ENCODE data around the gene TMEM256. TPM values are rescaled to one million over a fixed set of nuclear protein-coding genes. Genes with fewer than 3 reads are reported as not detected.
"Not testable (repeated sequence)": the region's sequence is repeated elsewhere in the genome, so short reads cannot be mapped to it uniquely, and the experiment has no call there.

The TMEM256 gene
- total and polyA plus RNA-seq, 2 donors: 76.2 to 113 TPM

GRCh38 chr17:7370853-7371252 is 33.0 kb downstream of the TMEM256 start:
- no peaks in the 10 kb centered on the region for H3K4me1 ChIP-seq (ENCODE audit: insufficient read depth)
- no peaks in the 10 kb centered on the region for H3K36me3 ChIP-seq (ENCODE audit: insufficient read depth)
- H3K4me3 ChIP-seq (ENCODE audit: low read depth, low read length): no peak overlapping the region
- H3K27ac ChIP-seq (ENCODE audit: low read depth): no peak overlapping the region
- 84% methylated on average over 4 of the region's 4 CpGs for WGBS
- no peak for DNase-seq (ENCODE audit: extremely low spot score)

GRCh38 chr17:7369825-7370224 is 34.1 kb downstream of the TMEM256 start:
- H3K27ac ChIP-seq (ENCODE audit: low read depth): no peak overlapping the region
- H3K36me3 ChIP-seq (ENCODE audit: insufficient read depth): no peaks in the 10 kb centered on the region
- no peak overlapping the region for H3K4me3 ChIP-seq (ENCODE audit: low read depth, low read length)
- no peak for DNase-seq (ENCODE audit: extremely low spot score)
- 77% methylated on average over 5 of the region's 5 CpGs for WGBS
- no peaks in the 10 kb centered on the region for H3K4me1 ChIP-seq (ENCODE audit: insufficient read depth)

GRCh38 chr17:7368599-7368994 is 35.3 kb downstream of the TMEM256 start:
- 86% methylated on average over 5 of the region's 5 CpGs for WGBS
- not testable (repeated sequence) for H3K4me1 ChIP-seq (ENCODE audit: insufficient read depth); H3K4me3 ChIP-seq (ENCODE audit: low read depth, low read length)

GRCh38 chr17:7367918-7368598 is 35.8 kb downstream of the TMEM256 start:
- H3K4me1 ChIP-seq (ENCODE audit: insufficient read depth): no peaks in the 10 kb centered on the region
- no peak for DNase-seq (ENCODE audit: extremely low spot score)
- no peak overlapping the region for H3K27ac ChIP-seq (ENCODE audit: low read depth)
- H3K4me3 ChIP-seq (ENCODE audit: low read depth, low read length): no peak overlapping the region
- 66% methylated on average over 13 of the region's 13 CpGs for WGBS
- H3K36me3 ChIP-seq (ENCODE audit: insufficient read depth): no peaks in the 10 kb centered on the region

More at GRCh38 chr17:7368599-7368994, 35.3 kb downstream of the TMEM256 start:
- not testable (repeated sequence) for H3K27ac ChIP-seq (ENCODE audit: low read depth); DNase-seq (ENCODE audit: extremely low spot score); H3K36me3 ChIP-seq (ENCODE audit: insufficient read depth)

GRCh38 chr17:7367083-7367482 is 36.8 kb downstream of the TMEM256 start:
- 76% methylated on average over 8 of the region's 8 CpGs for WGBS
- Histone ChIP-seq H3K27ac (ENCODE audit: low read depth) (no peak overlapping the region), H3K4me1 (ENCODE audit: insufficient read depth) (no peaks in the 10 kb centered on the region), H3K36me3 (ENCODE audit: insufficient read depth) (no peaks in the 10 kb centered on the region), H3K4me3 (ENCODE audit: low read depth, low read length) (no peak overlapping the region)
- DNase-seq (ENCODE audit: extremely low spot score): no peak

- 85% methylated on average over 6 of the region's 7 CpGs for WGBS
- H3K36me3 ChIP-seq (ENCODE audit: insufficient read depth); DNase-seq (ENCODE audit: extremely low spot score); H3K4me1 ChIP-seq (ENCODE audit: insufficient read depth); H3K27ac ChIP-seq (ENCODE audit: low read depth); H3K4me3 ChIP-seq (ENCODE audit: low read depth, low read length): not testable (repeated sequence)
Measured at GRCh38 chr17:7365963-7366362, 37.9 kb downstream of the TMEM256 start.

GRCh38 chr17:7363311-7363710 is 40.6 kb downstream of the TMEM256 start:
- Histone ChIP-seq H3K27ac (ENCODE audit: low read depth) (no peak overlapping the region), H3K36me3 (ENCODE audit: insufficient read depth) (no peaks in the 10 kb centered on the region), H3K4me3 (ENCODE audit: low read depth, low read length) (no peak overlapping the region), H3K4me1 (ENCODE audit: insufficient read depth) (no peaks in the 10 kb centered on the region)
- no peak for DNase-seq (ENCODE audit: extremely low spot score)
- WGBS: 92% methylated on average over 6 of the region's 6 CpGs

GRCh38 chr17:7361906-7362305 is 42.0 kb downstream of the TMEM256 start:
- 75% methylated on average over 3 of the region's 3 CpGs for WGBS
- no peak overlapping the region for H3K27ac ChIP-seq (ENCODE audit: low read depth)
- H3K4me1 ChIP-seq (ENCODE audit: insufficient read depth): no peaks in the 10 kb centered on the region
- no peak for DNase-seq (ENCODE audit: extremely low spot score)
- H3K4me3 ChIP-seq (ENCODE audit: low read depth, low read length): no peak overlapping the region
- H3K36me3 ChIP-seq (ENCODE audit: insufficient read depth): no peaks in the 10 kb centered on the region

GRCh38 chr17:7357381-7357780 is 46.5 kb downstream of the TMEM256 start:
- DNase-seq (ENCODE audit: extremely low spot score): no peak
- Histone ChIP-seq H3K36me3 (ENCODE audit: insufficient read depth) (no peaks in the 10 kb centered on the region), H3K27ac (ENCODE audit: low read depth) (no peak overlapping the region), H3K4me3 (ENCODE audit: low read depth, low read length) (no peak overlapping the region), H3K4me1 (ENCODE audit: insufficient read depth) (peaks cover 2% of the 10 kb centered on the region)
- 68% methylated on average over 2 of the region's 2 CpGs for WGBS

- WGBS: 60% methylated on average over 8 of the region's 8 CpGs
- no peak overlapping the region for H3K4me3 ChIP-seq (ENCODE audit: low read depth, low read length)
- no peak overlapping the region for H3K27ac ChIP-seq (ENCODE audit: low read depth)
- no peaks in the 10 kb centered on the region for H3K36me3 ChIP-seq (ENCODE audit: insufficient read depth)
- DNase-seq (ENCODE audit: extremely low spot score): no peak
- peaks cover 2% of the 10 kb centered on the region for H3K4me1 ChIP-seq (ENCODE audit: insufficient read depth)
Measured at GRCh38 chr17:7356756-7357155, 47.1 kb downstream of the TMEM256 start.

- H3K36me3 ChIP-seq (ENCODE audit: insufficient read depth): no peaks in the 10 kb centered on the region
- peaks cover 2% of the 10 kb centered on the region for H3K4me1 ChIP-seq (ENCODE audit: insufficient read depth)
- DNase-seq (ENCODE audit: extremely low spot score): no peak
- 10% methylated on average over 12 of the region's 12 CpGs for WGBS
- H3K4me3 ChIP-seq (ENCODE audit: low read depth, low read length): no peak overlapping the region
- H3K27ac ChIP-seq (ENCODE audit: low read depth): no peak overlapping the region
Measured at GRCh38 chr17:7356072-7356549, 47.8 kb downstream of the TMEM256 start.

GRCh38 chr17:7355573-7355972 is 48.3 kb downstream of the TMEM256 start:
- 77% methylated on average over 8 of the region's 8 CpGs for WGBS
- Histone ChIP-seq H3K36me3 (ENCODE audit: insufficient read depth) (no peaks in the 10 kb centered on the region), H3K27ac (ENCODE audit: low read depth) (no peak overlapping the region), H3K4me3 (ENCODE audit: low read depth, low read length) (no peak overlapping the region), H3K4me1 (ENCODE audit: insufficient read depth) (peaks cover 2% of the 10 kb centered on the region)
- DNase-seq (ENCODE audit: extremely low spot score): no peak

- Histone ChIP-seq H3K4me1 (ENCODE audit: insufficient read depth) (peaks cover 2% of the 10 kb centered on the region), H3K4me3 (ENCODE audit: low read depth, low read length) (no peak within 1 kb of the TSS), H3K36me3 (ENCODE audit: insufficient read depth) (no peaks in the 10 kb centered on the region), H3K27ac (ENCODE audit: low read depth) (no peak within 1 kb of the TSS)
- 51% methylated on average over 10 of the region's 10 CpGs for WGBS
- DNase-seq (ENCODE audit: extremely low spot score): no peak
Measured at GRCh38 chr17:7355053-7355452, 48.8 kb downstream of the TMEM256 start, which contains the start of gene TMEM95. TSS of gene TMEM95 (plus strand) at chr17:7355156. CDS start at chr17:7355205, 49 bp downstream.

GRCh38 chr17:7354262-7354843 is 49.5 kb downstream of the TMEM256 start:
- Histone ChIP-seq H3K4me3 (ENCODE audit: low read depth, low read length) (no peak overlapping the region), H3K36me3 (ENCODE audit: insufficient read depth) (no peaks in the 10 kb centered on the region), H3K27ac (ENCODE audit: low read depth) (no peak overlapping the region), H3K4me1 (ENCODE audit: insufficient read depth) (peaks cover 2% of the 10 kb centered on the region)
- WGBS: 61% methylated on average over 9 of the region's 9 CpGs
- peak; percentile 42 for DNase-seq (ENCODE audit: extremely low spot score)

Measured in urinary bladder (tissue), 4 donors.